Smooth muscle cell (in vitro differentiated cells): ENCODE results near the gene SMARCB1. TPM values are rescaled to one million over a fixed set of nuclear protein-coding genes. Genes with fewer than 3 reads are reported as not detected.

Experiments used
- DNase-seq: peaks from one replicate; lab custom pipeline; 2025; ENCODE audit not compliant: unreplicated experiment; lab: John Stamatoyannopoulos, UW
- H2AFZ ChIP-seq: fragments of 200-600 bp; sonication (generic); 2 replicates; pipeline ENCODE4 v1.6.0; 2016; ENCODE audit warnings: antibody characterized with exemption, low read depth, mild to moderate bottlenecking
- H3F3A ChIP-seq: fragments of 200-600 bp; sonication (generic); 2 replicates; pipeline ENCODE4 v1.6.0; 2017; ENCODE audit warnings: antibody characterized with exemption, low read depth
- H3K27ac ChIP-seq: fragments of 200-600 bp; sonication (generic); 2 replicates; pipeline ENCODE4 v1.5.1; 2016; ENCODE audit warnings: low read depth, mild to moderate bottlenecking
- H3K27me3 ChIP-seq: fragments of 200-600 bp; sonication (generic); 2 replicates; pipeline ENCODE4 v1.6.1; 2016; ENCODE audit warnings: low read depth, mild to moderate bottlenecking
- H3K36me3 ChIP-seq: fragments of 200-600 bp; sonication (generic); 2 replicates; pipeline ENCODE4 v1.5.1; 2016; ENCODE audit warnings: low read depth
- H3K4me1 ChIP-seq: fragments of 200-600 bp; sonication (generic); 2 replicates; pipeline ENCODE4 v1.5.1; 2016; ENCODE audit warnings: low read depth
- H3K4me2 ChIP-seq: fragments of 200-600 bp; sonication (generic); 2 replicates; pipeline ENCODE4 v1.6.0; 2016; ENCODE audit warnings: mild to moderate bottlenecking
- H3K4me3 ChIP-seq: fragments of 200-600 bp; sonication (generic); 2 replicates; pipeline ENCODE4 v1.5.1; 2016; ENCODE audit warnings: mild to moderate bottlenecking
- H3K79me2 ChIP-seq: fragments of 200-600 bp; sonication (generic); 2 replicates; pipeline ENCODE4 v1.6.0; 2016; ENCODE audit warnings: low read depth, mild to moderate bottlenecking
- H3K9ac ChIP-seq: fragments of 200-600 bp; sonication (generic); 2 replicates; pipeline ENCODE4 v1.6.0; 2016; ENCODE audit warnings: low read depth
- H3K9me3 ChIP-seq: fragments of 200-600 bp; sonication (generic); replicated peaks from 2 replicates; pipeline ENCODE4 v1.5.1; 2016; ENCODE audit warnings: low read depth
- H4K20me1 ChIP-seq: fragments of 200-600 bp; sonication (generic); 2 replicates; pipeline ENCODE4 v1.6.0; 2016; ENCODE audit warnings: low read depth
- WGBS: methylation state at CpG from one replicate; pipeline ENCODE4 v1.1.7; 2016; ENCODE audit warnings: low lambda C conversion rate; 5-methylcytosine and 5-hydroxymethylcytosine counted together
- polyA plus RNA-seq: library from polyadenylated mRNA; unstranded; fragments of >200 nt; fragmentation: Nextera tagmentation; extraction: Ambion mirVana; gene quantifications from 2 replicates; pipeline ENCODE4 v1.2.1, GENCODE V29; 2016
- total RNA-seq: library from RNA; depleted of rRNA; stranded (reverse); fragments of >200 nt; gene quantifications from 2 replicates; pipeline ENCODE4 v1.2.3, GENCODE V29; 2014
- TF ChIP-seq, protein P1 (sequence below): fragments of 200-600 bp; sonication (generic); IDR thresholded peaks from 2 replicates; pipeline ENCODE4 v1.5.1; 2017; ENCODE audit warnings: borderline replicate concordance, mild to moderate bottlenecking, antibody characterized with exemption; ENCODE audit not compliant: insufficient read depth, poor library complexity, severe bottlenecking

SMARCB1 gene
- total and polyA plus RNA-seq, 2 experiments from 2014 or later: 65.8 to 124 TPM

DNA sequence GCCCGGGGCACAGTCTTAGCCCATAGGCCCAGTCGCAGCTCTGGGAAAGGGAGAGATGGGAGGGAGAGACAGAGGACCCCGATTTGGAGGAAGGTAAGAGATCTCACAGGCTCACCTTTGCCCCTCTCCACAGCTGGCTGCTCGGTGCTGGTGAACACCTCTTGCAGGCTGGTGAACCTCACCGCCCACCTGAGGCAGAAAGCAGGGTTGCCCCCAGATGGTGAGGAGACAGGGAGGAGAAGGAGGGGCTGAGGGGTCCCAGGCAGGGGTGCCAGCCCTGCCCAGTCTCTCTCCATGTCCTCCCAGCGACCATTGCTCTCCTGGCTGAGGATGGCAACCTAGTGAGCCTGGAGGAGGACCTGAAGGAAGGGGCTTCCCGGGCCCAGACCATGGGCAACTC is 22.8 kb upstream of the SMARCB1 start:
- no peak for DNase-seq
- H3K27ac ChIP-seq: no peak overlapping the region
- H3K79me2 ChIP-seq: no peaks in the 10 kb centered on the region
- no peaks in the 10 kb centered on the region for H3K9me3 ChIP-seq
- peaks cover 16% of the 10 kb centered on the region for H3K4me1 ChIP-seq
- 84% methylated on average over 7 of the region's 7 CpGs for WGBS
- no peak overlapping the region for H2AFZ ChIP-seq
- H3K36me3 ChIP-seq: no peaks in the 10 kb centered on the region
- no peaks in the 10 kb centered on the region for H3F3A ChIP-seq
- no peak overlapping the region for H3K9ac ChIP-seq
- TF ChIP-seq, protein P1, sequence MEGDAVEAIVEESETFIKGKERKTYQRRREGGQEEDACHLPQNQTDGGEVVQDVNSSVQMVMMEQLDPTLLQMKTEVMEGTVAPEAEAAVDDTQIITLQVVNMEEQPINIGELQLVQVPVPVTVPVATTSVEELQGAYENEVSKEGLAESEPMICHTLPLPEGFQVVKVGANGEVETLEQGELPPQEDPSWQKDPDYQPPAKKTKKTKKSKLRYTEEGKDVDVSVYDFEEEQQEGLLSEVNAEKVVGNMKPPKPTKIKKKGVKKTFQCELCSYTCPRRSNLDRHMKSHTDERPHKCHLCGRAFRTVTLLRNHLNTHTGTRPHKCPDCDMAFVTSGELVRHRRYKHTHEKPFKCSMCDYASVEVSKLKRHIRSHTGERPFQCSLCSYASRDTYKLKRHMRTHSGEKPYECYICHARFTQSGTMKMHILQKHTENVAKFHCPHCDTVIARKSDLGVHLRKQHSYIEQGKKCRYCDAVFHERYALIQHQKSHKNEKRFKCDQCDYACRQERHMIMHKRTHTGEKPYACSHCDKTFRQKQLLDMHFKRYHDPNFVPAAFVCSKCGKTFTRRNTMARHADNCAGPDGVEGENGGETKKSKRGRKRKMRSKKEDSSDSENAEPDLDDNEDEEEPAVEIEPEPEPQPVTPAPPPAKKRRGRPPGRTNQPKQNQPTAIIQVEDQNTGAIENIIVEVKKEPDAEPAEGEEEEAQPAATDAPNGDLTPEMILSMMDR: no peak
- no peak overlapping the region for H3K4me3 ChIP-seq
- peak overlapping the region; percentile 73 for H3K4me2 ChIP-seq
- no peaks in the 10 kb centered on the region for H3K27me3 ChIP-seq
- H4K20me1 ChIP-seq: peaks cover 19% of the 10 kb centered on the region

DNA sequence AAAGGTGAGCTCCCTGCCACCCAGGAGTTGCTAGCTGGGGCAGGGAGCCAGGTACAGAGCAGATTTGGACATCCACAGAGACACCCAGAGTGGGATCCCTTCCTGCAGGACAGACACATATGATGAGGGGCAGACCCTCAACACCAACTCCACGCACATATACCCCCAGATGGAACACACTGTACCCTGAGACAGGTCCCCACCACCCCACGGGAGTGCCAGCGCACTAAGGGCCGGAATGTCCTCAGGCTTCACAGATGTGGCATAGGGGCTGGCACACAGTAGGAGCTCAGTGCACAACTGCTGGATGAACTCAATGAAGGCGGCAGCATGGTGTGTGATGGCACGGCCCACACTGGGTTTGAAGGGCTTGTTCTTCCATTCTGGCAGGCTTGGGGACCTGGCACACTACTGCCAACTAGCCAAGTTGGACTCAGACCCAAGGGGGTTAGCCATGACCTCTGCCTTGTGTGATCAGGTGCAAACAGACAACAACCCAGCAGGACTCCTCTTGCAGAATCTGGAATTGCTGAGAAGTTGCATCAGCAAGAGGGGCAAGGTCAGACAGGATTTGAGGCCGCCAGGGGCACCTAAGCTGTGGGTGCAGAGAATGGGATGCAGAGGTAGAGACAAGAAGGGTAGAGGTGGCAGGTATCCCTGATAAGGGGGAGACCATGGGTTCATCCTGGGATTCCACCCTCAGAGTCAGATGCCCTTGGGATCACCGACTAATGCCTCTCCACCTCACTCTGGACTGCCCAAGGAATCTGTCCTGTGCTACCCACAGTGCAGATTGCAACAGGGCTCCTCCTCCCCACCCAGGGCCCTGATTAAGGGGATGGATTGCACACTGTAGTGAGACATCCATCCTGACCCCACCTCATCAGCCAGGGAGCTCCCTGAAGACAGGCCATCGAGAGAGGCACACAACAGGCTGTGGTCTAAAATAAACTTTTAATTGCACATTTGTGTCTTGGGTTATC is 21.6 kb upstream of the SMARCB1 start:
- TF ChIP-seq, protein P1: no peak
- H3K27me3 ChIP-seq: no peaks in the 10 kb centered on the region
- no peaks in the 10 kb centered on the region for H3K9me3 ChIP-seq
- no peak overlapping the region for H2AFZ ChIP-seq
- H4K20me1 ChIP-seq: peaks cover 19% of the 10 kb centered on the region
- H3K9ac ChIP-seq: no peak overlapping the region
- no peaks in the 10 kb centered on the region for H3F3A ChIP-seq
- no peaks in the 10 kb centered on the region for H3K79me2 ChIP-seq
- H3K4me1 ChIP-seq: peaks cover 16% of the 10 kb centered on the region
- no peak overlapping the region for H3K4me2 ChIP-seq
- H3K36me3 ChIP-seq: no peaks in the 10 kb centered on the region
- H3K4me3 ChIP-seq: no peak overlapping the region
- DNase-seq: no peak
- WGBS: 97% methylated on average over 9 of the region's 9 CpGs
- no peak overlapping the region for H3K27ac ChIP-seq

DNA sequence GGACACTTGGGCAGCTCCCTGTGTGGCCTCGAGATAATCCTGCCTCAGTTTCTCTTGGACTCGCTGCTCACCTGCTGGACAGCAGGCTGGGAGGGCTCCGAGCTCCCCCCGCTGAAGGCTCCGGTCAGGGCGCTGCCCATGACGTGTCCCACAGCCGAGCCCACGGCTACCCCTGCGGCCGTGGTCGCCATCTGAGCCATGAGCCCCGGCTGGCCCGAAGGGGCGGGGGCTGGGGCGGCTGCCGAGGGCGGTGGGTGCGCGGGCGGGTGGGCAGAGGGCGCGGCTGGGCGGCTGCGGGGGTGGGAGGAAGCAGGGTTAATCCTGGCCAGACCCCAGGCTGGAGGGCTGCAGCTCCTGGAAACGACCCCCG is 19.5 kb upstream of the SMARCB1 start:
- Histone ChIP-seq H3F3A (no peaks in the 10 kb centered on the region), H4K20me1 (peaks cover 19% of the 10 kb centered on the region), H3K9me3 (no peaks in the 10 kb centered on the region), H3K4me3 (peak overlapping the region; percentile 69), H3K27me3 (no peaks in the 10 kb centered on the region), H3K4me2 (peak overlapping the region; percentile 99), H3K4me1 (peaks cover 17% of the 10 kb centered on the region), H3K9ac (no peak overlapping the region), H3K79me2 (no peaks in the 10 kb centered on the region), H3K27ac (no peak overlapping the region), H2AFZ (no peak overlapping the region), H3K36me3 (no peaks in the 10 kb centered on the region)
- TF ChIP-seq, protein P1: no peak
- 3% methylated on average over 24 of the region's 27 CpGs for WGBS
- DNase-seq: no peak
